Measurements from ENCODE around the gene IFNG-AS1.

Gene IFNG-AS1

DNA sequence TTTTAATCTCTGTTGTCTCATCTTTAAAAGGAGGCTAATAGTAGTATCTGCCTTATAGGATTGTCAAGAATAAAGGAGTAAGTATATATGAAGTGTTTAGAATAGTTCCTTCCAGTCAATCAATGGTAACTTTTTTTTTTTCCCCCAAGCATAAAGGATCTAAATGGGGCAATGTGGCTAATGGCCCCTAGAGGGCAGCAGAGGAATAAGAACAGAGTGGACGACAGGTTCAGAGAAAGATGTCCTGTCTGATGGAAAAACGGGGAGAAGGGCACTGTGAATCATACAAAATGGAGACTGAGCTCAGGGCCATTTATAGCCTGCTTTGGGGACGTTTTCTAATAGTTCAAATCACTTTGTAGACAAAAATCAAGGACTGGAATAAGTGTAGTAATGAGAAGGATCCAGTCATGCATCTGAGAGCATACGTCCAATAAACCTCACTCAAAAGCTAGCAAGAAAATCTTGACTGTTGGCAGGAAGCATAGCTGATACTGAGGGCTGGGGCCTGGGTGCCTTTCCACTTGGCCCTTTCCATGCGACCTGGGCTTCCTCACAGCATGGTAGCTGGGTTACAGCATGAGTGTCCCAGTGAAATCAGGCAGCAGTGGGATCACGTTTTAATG lies 51.3 kb downstream of the IFNG-AS1 start:
- peak; percentile 60 for DNase-seq

DNA sequence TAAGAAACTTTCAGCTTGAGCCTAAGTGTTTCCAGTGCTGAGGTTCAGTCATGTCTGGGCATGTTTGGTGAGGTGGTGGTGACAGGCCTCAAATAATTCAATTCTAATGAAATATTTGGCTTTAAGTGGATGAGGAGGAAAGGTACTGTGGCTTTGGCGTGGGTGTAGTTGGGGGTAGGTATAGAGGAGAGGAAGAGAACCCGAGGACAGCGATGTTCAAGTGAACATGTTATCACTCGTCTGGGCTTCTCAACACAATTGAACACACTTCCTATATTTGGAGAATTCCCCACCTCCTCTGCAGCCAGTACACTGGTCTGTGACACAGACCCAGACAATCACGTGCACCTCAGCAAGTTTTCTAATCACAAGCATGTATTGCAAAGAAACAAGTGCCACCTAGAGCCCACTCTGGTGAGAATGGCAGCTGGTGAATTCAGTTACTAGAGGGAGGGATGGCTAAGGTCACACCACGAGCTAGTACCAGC lies 53.0 kb downstream of the IFNG-AS1 start:
- DNase-seq, result no peak

DNA sequence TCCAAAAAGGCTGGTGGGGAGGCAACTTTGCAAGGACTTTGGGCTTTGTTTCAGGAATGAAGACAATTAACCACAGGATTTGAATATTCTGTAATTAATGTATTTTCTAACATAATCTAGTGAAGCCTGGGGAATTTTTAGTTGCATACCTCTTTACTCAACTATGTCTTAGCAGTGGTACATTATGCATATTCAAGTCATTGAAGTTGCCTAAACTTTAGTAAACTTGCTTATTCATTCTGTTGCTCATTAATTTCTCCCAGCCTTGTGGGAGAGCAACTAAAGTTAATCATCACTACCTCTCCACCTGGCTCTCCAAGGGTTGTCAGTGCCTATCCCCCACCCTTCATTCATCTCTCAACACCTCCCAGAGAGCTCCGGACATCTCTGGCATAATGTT lies 54.2 kb downstream of the IFNG-AS1 start:
- no peak for DNase-seq

DNA sequence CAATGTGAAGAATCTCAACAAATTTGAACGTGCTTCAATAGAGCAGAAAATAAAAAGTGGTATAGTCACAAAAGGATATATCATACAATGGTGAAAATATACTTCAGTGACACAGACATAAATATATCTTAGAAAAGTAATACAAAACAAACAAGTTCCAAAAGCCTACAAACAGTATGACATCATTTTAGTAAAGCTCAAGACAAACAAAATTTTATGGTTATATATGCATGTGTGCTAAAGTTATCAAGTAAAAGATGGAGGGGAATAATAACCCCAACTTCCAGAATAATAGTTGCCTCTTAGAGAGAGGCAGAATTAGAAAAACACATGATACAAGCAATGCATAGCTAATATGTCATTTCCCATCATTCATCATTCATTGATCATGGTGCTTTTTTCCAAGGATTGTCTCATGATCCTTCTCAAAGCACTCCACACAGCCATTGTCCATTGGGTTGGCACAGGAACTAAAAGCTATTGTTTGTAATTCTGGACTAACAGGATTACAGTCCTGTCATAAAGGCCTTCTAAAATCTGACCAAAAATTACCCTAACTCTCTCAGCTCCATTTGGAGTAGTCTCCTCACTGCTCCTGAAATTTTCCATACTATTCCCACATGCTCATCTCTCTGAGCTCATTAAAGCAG lies 59.5 kb downstream of the IFNG-AS1 start:
- no peak for DNase-seq

DNA sequence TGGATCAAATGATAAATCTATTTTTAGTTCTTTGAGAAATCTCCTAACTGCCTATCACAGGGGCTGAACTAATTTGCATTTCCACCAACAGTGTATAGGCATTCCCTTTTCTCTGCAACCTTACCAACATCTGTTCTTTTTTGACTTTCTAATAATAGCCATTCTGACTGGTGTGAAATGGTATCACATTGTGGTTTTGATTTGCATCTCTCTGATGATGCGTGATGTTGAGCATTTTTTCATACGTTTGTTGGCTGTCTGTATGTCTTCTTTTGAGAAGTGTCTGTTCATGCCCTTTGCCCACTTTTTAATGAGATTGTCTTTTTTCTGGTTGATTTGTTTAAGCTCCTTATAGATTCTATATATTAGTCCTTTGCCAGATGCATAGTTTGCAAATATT lies 67.1 kb downstream of the IFNG-AS1 start:
- no peak for DNase-seq

DNA sequence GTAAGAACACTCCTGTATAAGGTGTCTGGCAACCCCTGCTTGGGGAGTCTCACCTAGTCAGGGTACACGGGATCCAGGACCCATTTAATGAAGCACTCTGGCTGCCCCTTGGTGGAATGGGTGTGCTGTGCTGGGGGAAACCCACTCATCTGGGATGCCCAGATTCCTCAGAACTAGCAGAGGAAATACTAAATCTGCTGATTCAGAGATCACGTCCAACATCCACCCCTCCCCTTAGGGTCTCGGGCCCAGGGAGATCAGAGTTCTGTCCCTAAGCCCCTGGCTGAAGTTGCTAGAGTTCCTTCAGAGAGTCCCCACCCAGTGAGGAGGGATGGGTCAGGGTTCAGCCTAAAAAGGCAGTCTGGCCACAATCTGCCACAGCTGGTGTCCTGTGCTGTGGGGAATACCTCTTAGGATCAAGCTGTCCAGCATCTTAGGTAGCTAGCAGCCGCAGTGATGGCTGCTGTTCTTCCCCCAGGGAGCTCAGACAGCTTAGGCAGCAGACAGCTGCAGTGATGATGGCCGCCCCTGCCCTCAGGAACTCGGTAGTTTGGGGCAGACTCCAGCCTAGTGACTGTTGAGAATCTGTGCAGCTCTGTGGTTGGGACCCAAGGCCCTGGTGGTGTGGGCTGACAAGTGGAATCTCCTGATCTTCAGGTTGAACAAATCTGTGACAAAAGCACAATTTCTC lies 74.8 kb downstream of the IFNG-AS1 start:
- DNase-seq, result no peak

DNA sequence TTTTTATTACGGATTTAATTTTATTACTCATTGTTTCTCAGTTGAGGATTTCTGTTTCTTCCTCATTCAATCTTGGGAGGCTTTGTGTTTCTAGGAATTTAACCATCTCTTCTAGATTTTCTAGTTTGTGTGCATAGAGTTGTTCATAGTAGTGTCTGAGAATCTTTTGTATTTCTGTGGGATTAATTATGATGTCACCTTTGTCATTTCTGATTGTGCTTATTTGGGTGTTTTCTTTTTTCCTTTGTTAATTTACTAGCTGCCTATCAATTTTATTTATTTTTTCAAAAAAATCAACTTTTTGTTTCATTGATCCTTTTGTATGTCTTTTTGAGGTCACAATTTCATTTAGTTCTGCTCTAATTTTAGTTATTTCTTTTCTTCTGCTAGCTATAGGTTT lies 75.9 kb downstream of the IFNG-AS1 start:
- no peak for DNase-seq

DNA sequence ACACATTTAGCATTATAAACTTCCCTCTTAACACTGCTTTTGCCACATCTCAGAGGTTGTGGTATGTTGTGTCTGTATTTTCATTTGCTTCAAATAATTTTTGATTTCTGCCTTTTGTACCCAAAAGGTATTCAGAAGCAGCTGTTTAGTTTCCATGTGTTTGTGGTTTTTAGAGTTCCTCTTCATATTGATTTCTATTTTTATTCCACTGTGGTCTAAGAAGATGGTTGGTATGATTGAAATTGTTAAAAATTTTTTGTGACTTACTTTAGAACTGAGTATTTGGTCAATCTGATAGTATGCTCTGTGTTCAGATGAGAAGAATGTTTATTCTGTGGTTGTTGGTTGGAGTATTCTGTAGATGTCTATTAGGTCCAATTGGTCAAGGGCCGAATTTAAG lies 76.4 kb downstream of the IFNG-AS1 start:
- DNase-seq, result no peak

DNA sequence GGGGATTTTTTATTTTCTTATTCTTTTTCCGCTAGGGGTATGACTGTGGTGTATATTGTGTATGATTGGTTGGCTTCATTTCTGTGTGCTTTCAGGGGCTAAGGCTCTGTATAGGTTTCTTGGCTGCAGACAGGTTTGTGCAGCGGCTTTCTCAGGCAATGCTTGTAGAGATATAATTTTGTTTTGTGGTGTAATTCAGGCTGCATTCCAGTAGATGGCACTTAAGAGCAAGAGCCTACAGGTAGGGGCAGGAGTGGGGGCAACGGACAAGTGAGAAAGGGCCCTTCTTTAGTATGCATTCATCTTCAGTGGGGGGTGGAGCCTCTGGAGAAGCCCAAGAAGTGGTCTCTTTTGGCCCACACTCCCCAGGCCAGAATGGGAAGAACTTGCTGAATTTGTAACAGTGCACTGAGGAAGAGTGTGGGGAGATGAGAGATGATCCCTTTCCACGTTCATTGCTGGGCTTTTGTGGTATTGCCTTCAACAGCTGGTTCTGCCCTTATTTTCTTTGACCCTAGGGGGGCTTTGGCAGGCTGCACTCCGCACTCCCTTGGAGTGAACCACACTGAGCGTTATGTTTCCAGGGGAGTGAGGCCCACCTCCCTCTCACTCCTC lies 78.6 kb downstream of the IFNG-AS1 start:
- DNase-seq, result no peak

DNA sequence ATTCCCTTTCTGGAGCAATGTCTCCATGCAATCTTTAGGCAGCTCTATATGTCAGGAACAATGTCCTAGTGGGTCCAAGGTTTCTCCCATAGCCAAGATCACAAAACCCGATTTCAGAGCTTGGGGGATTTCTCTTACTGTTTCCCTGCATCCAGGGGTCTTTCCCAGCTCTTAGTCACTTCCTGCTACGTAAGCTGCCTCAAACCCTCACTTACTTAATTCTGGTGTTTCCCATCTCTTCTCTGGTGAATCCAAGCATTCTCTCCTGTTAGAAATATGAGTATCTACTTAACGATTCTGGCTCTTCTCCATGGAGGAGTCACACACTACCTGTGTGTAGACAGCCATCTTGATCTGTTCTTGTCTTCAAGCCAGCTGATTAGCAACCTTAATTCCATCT lies 80.0 kb downstream of the IFNG-AS1 start:
- no peak for DNase-seq

All from activated gamma-delta T cell treated with Interleukin-2 at 50 U/mL for 16 hours (primary cell).